ENCODE data around the gene SLC4A3.

SLC4A3 gene

GRCh38 chr2:219593154-219593553 is 34.3 kb upstream of the SLC4A3 start:
- no peak for DNase-seq (ENCODE audit: low read depth)
- no peak overlapping the region for H3K4me3 ChIP-seq (ENCODE audit: low read depth, low read length)
- TF ChIP-seq, protein P1, sequence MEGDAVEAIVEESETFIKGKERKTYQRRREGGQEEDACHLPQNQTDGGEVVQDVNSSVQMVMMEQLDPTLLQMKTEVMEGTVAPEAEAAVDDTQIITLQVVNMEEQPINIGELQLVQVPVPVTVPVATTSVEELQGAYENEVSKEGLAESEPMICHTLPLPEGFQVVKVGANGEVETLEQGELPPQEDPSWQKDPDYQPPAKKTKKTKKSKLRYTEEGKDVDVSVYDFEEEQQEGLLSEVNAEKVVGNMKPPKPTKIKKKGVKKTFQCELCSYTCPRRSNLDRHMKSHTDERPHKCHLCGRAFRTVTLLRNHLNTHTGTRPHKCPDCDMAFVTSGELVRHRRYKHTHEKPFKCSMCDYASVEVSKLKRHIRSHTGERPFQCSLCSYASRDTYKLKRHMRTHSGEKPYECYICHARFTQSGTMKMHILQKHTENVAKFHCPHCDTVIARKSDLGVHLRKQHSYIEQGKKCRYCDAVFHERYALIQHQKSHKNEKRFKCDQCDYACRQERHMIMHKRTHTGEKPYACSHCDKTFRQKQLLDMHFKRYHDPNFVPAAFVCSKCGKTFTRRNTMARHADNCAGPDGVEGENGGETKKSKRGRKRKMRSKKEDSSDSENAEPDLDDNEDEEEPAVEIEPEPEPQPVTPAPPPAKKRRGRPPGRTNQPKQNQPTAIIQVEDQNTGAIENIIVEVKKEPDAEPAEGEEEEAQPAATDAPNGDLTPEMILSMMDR (IDR thresholded peaks at IDR 0.05; ENCODE audit: low read depth, low read length, missing control alignments) = no peak
- in situ Hi-C loops (cut with HindIII; ENCODE audit: low sequenced_read_pairs) = no loop called here

GRCh38 chr2:219595256-219595655 is 32.2 kb upstream of the SLC4A3 start:
- TF ChIP-seq, protein P1 (IDR thresholded peaks at IDR 0.05; ENCODE audit: low read depth, low read length, missing control alignments) = peak; percentile 20
- no peak overlapping the region for H3K4me3 ChIP-seq (ENCODE audit: low read depth, low read length)
- DNase-seq (ENCODE audit: low read depth) = no peak
- in situ Hi-C loops (cut with HindIII; ENCODE audit: low sequenced_read_pairs) = no loop called here

GRCh38 chr2:219596954-219597551 is 30.4 kb upstream of the SLC4A3 start:
- in situ Hi-C loops (cut with HindIII; ENCODE audit: low sequenced_read_pairs) = no loop called here
- peak overlapping the region; percentile 68 for H3K4me3 ChIP-seq (ENCODE audit: low read depth, low read length)
- TF ChIP-seq, protein P1 (IDR thresholded peaks at IDR 0.05; ENCODE audit: low read depth, low read length, missing control alignments) = no peak
- no peak for DNase-seq (ENCODE audit: low read depth)

DNA sequence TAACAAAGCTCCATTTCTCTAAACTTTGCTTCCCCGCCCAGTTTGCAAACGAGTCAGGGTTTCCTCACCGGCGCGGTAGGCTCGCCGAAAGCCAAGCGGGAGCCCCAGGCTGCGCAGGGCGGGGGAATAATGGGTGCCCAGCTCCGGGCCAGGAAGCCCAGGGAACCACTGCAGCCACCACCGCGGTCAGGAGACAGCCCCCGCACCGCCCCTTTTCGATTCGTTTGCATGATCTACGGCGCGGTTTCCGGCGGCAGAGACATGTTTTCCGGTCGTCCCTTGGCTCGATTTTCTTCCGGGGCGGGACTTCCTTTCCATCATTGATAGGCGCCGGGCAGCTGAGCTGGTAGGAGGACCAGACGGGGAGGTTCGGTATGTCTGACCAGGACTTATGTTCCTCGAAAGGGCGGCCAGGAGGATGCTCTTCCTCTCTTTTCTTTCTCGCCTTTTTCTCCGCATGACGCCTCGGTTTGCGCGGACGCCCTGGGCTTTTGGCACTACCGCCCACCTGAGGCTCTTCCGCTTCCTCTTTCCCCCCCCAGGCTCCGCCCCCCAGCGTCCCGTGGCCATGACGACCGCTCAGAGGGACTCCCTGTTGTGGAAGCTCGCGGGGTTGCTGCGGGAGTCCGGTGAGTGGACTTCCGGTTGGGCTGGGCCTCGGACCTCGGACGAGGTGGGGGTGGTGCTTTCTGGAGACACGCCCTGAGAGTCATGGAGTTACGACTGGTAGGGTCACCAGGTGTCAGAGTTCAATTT is 29.7 kb upstream of the SLC4A3 start, which contains the start of gene STK11IP:
STK11IP (plus strand) TSS at position 306 of the 756 bp plus-strand sequence; CDS start at position 569, 263 bp downstream.
- DNase-seq (ENCODE audit: low read depth) = peak; percentile 86
- H3K4me3 ChIP-seq (ENCODE audit: low read depth, low read length) = peak within 1 kb of the TSS; percentile 68
- TF ChIP-seq, protein P1 (IDR thresholded peaks at IDR 0.05; ENCODE audit: low read depth, low read length, missing control alignments) = no peak
- in situ Hi-C loops (cut with HindIII; ENCODE audit: low sequenced_read_pairs) = no loop called here

- TF ChIP-seq, protein P1 (IDR thresholded peaks at IDR 0.05; ENCODE audit: low read depth, low read length, missing control alignments) = no peak
- no peak for DNase-seq (ENCODE audit: low read depth)
- H3K4me3 ChIP-seq (ENCODE audit: low read depth, low read length) = peak overlapping the region; percentile 68
- in situ Hi-C loops (cut with HindIII; ENCODE audit: low sequenced_read_pairs) = no loop called here
Measured at GRCh38 chr2:219598308-219599078, 28.9 kb upstream of the SLC4A3 start.

- TF ChIP-seq, protein P1 (IDR thresholded peaks at IDR 0.05; ENCODE audit: low read depth, low read length, missing control alignments) = no peak
- in situ Hi-C loops (cut with HindIII; ENCODE audit: low sequenced_read_pairs) = no loop called here
- no peak for DNase-seq (ENCODE audit: low read depth)
Measured at GRCh38 chr2:219603771-219604170, 23.7 kb upstream of the SLC4A3 start.

More at GRCh38 chr2:219603771-219604170, 23.7 kb upstream of the SLC4A3 start:
- H3K4me3 ChIP-seq (ENCODE audit: low read depth, low read length) = no peak overlapping the region

Measured in astrocyte of the cerebellum (primary cell).